CD4-positive, alpha-beta memory T cell (primary cell): ENCODE data around the gene IL20. TPM values are rescaled to one million over a fixed set of nuclear protein-coding genes. Genes with fewer than 3 reads are reported as not detected.

Source experiments
- CTCF ChIA-PET: fragments of 350-600 bp; sonication (Branson Sonifier 250); formaldehyde crosslinking; loops from one replicate; lab custom pipeline; 2021; ENCODE audit warnings: inconsistent platforms; ENCODE audit not compliant: partially characterized antibody; lab: Charles Lee
- POLR2A ChIA-PET: fragments of 350-600 bp; sonication (Branson Sonifier 250); formaldehyde crosslinking; loops from one replicate; lab custom pipeline; 2021; ENCODE audit not compliant: partially characterized antibody; lab: Charles Lee
- DNase-seq, 5 donors: peaks; one replicate each; pipeline versions ENCODE4 v3.0.0 to v3.0.0-alpha.2; 2020 to 2022; ENCODE audit warnings: mixed read lengths in 1 of 5
- H3K27ac ChIP-seq: one replicate; pipeline ENCODE4 v1.7.0; 2013; ENCODE audit warnings: low read depth, low read length
- H3K27me3 ChIP-seq: 2 replicates; pipeline ENCODE4 v1.7.0; 2013; ENCODE audit warnings: mild to moderate bottlenecking, low read length, moderate library complexity; ENCODE audit not compliant: insufficient read depth
- H3K36me3 ChIP-seq: 2 replicates; pipeline ENCODE4 v1.7.0; 2013; ENCODE audit warnings: mild to moderate bottlenecking, low read length, moderate library complexity; ENCODE audit not compliant: insufficient read depth
- H3K4me1 ChIP-seq: 2 replicates; pipeline ENCODE4 v1.7.0; 2013; ENCODE audit warnings: mild to moderate bottlenecking, low read length, moderate library complexity; ENCODE audit not compliant: insufficient read depth
- H3K4me3 ChIP-seq, 2 donors: one replicate each; pipeline ENCODE4 v1.7.0; 2013; ENCODE audit warnings: low read length in 2 of 2, mild to moderate bottlenecking in 1 of 2
- H3K9me3 ChIP-seq, 2 donors: one replicate each; pipeline ENCODE4 v1.7.0; 2013; ENCODE audit warnings: low read length in 2 of 2, control low read depth in 1 of 2; ENCODE audit not compliant: control insufficient read depth in 1 of 2
- H3K27ac Mint-ChIP-seq, 7 donors: one replicate each; pipeline ENCODE4 v1.8.0; 2020 to 2021; ENCODE audit warnings: mixed read lengths in 7 of 7, mild to moderate bottlenecking in 6 of 7, inconsistent platforms in 3 of 7, moderate library complexity in 3 of 7
- H3K27me3 Mint-ChIP-seq, 2 donors: one replicate each; pipeline ENCODE4 v1.8.0; 2020 to 2021; ENCODE audit warnings: mixed read lengths in 2 of 2
- H3K36me3 Mint-ChIP-seq, 2 donors: one replicate each; pipeline ENCODE4 v1.8.0; 2020 to 2021; ENCODE audit warnings: mixed read lengths in 2 of 2, inconsistent platforms in 1 of 2, mild to moderate bottlenecking in 1 of 2
- H3K4me1 Mint-ChIP-seq, 4 donors: one replicate each; pipeline ENCODE4 v1.8.0; 2020 to 2021; ENCODE audit warnings: mixed read lengths in 4 of 4, mild to moderate bottlenecking in 1 of 4
- H3K4me3 Mint-ChIP-seq, 8 donors: one replicate each; pipeline ENCODE4 v1.8.0; 2020 to 2021; ENCODE audit warnings: mixed read lengths in 8 of 8, mild to moderate bottlenecking in 7 of 8, moderate library complexity in 6 of 8, inconsistent platforms in 3 of 8
- H3K9me3 Mint-ChIP-seq, 8 donors: one replicate each; pipeline ENCODE4 v1.8.0; 2020 to 2021; ENCODE audit warnings: mixed read lengths in 8 of 8, mild to moderate bottlenecking in 5 of 8, inconsistent platforms in 3 of 8, moderate library complexity in 1 of 8
- intact Hi-C: fragments of 100-400 bp; cut with micrococcal nuclease; formaldehyde crosslinking; loops from one replicate; pipeline ENCODE4 v1.15.1; 2023
- polyA plus RNA-seq, 2 donors: library from polyadenylated mRNA; unstranded; fragments of 300-500 nt; fragmentation: Illumina TruSeq; gene quantifications; one replicate each; pipeline ENCODE4 v1.2.3, GENCODE V29; 2021
- total RNA-seq, 2 experiments: library from RNA; stranded (reverse); gene quantifications; one replicate each; pipeline ENCODE4 v1.2.3, GENCODE V29; 2021

Gene IL20
- total and polyA plus RNA-seq, 4 experiments from 2014 or later = not detected

DNA sequence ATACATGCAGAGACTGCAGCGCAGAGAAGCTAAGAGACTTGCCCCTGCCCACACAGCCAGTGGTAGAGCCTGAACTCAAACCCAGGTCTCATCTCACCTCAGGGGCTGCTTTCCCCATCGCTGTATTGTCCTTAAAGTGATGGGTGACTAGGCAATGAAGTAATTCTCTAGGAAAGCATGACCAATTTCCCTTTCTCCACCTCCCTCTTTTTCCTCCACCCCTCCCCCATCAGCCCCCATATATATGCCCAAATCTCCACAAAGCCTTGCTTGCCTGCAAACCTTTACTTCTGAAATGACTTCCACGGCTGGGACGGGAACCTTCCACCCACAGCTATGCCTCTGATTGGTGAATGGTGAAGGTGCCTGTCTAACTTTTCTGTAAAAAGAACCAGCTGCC lies 31.8 kb downstream of the IL20 start, which contains the start of gene IL24:
Gene IL24 (plus strand): TSS at position 269 of the 400 bp plus-strand sequence. CDS start 390 bp downstream, outside the sequence.
- peaks cover 2 to 27% (median 10%) of the 10 kb centered on the region in 4 donors for H3K4me1 Mint-ChIP-seq
- Histone ChIP-seq H3K4me3 (no peak within 1 kb of the TSS), H3K9me3 (no peaks in the 10 kb centered on the region), H3K36me3 (no peaks in the 10 kb centered on the region), H3K4me1 (no peaks in the 10 kb centered on the region), H3K27ac (no peak within 1 kb of the TSS), H3K27me3 (no peaks in the 10 kb centered on the region)
- H3K36me3 Mint-ChIP-seq = peaks cover 8 to 15% of the 10 kb centered on the region in 2 donors
- no peak within 1 kb of the TSS for H3K4me3 Mint-ChIP-seq
- intact Hi-C loops = no loop called here
- peaks cover 0 to 2% (median 0%) of the 10 kb centered on the region in 8 donors for H3K9me3 Mint-ChIP-seq
- H3K27me3 Mint-ChIP-seq = peaks cover 0 to 3% of the 10 kb centered on the region in 2 donors
- peak within 1 kb of the TSS in 3 of 7 donors; percentile 5 to 48 (median 19) for H3K27ac Mint-ChIP-seq
- POLR2A ChIA-PET = interaction anchor here (0.9 to 4.5 kb wide), 5 partner anchors 10 to 16 kb away, joined by 3 to 48 read pairs (median 4); no protein-coding TSS in a partner anchor
- CTCF ChIA-PET = interaction anchor here (0.6 to 3.2 kb wide), 3 partner anchors 15 to 37 kb away, joined by 3 to 21 read pairs (median 7); no protein-coding TSS in a partner anchor
- DNase-seq = no peak

DNA sequence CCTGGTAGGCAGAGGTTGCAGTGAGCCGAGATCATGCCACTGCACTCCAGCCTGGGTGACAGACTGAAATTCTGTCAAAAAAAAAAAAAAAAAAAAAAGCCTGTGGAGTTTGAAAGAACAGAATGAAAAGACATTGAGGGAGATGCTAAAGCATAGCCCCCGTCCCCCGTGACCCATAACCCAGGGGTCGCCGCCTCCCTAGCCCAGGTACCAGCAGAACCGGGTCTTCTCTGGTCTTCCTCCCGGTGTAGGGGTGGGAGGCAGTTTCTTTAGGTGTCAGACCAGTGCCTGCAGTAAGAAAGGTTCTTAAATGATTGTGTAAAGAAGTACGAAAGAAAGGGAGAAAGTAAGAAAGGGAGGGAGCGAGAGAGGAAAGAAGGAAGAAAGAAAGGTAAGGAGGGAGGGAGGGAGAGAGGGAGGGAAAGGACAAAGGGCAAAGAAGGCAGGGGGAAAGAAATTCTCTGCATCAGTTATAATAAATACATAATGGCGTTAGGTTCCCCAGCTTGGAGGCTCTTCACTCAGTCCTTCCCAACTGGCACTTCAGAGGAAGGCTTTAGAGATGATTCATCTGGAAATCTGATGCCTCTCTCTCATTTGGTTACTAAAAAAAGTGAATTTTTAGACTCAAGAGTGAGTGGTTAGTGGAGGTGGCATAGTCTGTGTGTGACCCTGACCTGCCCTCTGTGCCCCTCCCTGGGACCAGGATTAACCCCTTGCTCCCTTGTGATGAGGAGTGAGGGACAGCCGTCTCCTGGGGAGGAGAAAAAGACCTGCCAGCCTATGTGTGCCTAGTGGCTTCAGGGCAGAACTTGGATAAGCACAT lies 32.9 kb downstream of the IL20 start:
- intact Hi-C loops = no loop called here
- H3K36me3 Mint-ChIP-seq = peaks cover 17 to 26% of the 10 kb centered on the region in 2 donors
- Histone ChIP-seq H3K4me3 (no peak overlapping the region), H3K4me1 (no peaks in the 10 kb centered on the region), H3K36me3 (peaks cover 5% of the 10 kb centered on the region), H3K27ac (no peak overlapping the region), H3K9me3 (no peaks in the 10 kb centered on the region), H3K27me3 (no peaks in the 10 kb centered on the region)
- H3K9me3 Mint-ChIP-seq = peaks cover 0 to 5% (median 0%) of the 10 kb centered on the region in 8 donors
- DNase-seq = no peak
- ChIA-PET POLR2A (interaction anchor here (1.0 to 4.5 kb wide), 4 partner anchors 9 to 24 kb away, joined by 3 to 48 read pairs (median 4); partner anchors contain the start of gene FCMR), CTCF (interaction anchor here (2.0 kb wide), 1 partner anchor 35 kb away, joined by 7 read pairs; no protein-coding TSS in a partner anchor)
- H3K4me1 Mint-ChIP-seq = peaks cover 4 to 27% (median 12%) of the 10 kb centered on the region in 4 donors
- no peak overlapping the region for H3K4me3 Mint-ChIP-seq
- no peak overlapping the region for H3K27ac Mint-ChIP-seq
- H3K27me3 Mint-ChIP-seq = peaks cover 0 to 3% of the 10 kb centered on the region in 2 donors

DNA sequence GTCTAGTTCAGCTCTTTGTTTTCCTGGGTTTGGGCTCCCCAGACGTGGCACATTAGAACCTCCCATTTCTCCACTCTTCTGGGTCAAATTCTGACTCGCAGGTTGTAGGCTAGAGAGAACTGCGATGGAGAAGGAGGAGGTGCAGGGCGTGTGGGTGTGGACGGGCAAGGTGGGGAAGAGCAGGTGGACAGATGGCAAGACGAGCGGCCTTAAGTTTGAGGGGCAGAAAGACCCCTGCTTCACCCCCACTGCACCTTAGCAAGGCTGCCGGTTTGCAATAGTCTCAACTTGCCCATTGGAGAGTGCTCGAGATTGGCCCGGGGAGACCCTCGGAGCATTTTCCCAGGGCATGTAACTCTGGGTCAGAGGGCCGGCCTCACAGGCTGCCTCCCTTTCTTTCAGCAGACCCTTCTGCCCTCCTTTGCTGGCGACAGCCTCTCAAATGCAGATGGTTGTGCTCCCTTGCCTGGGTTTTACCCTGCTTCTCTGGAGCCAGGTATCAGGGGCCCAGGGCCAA lies 33.5 kb downstream of the IL20 start:
- ChIA-PET CTCF (interaction anchor here (1.2 to 5.2 kb wide), 3 partner anchors 9 to 35 kb away, joined by 4 to 30 read pairs (median 4); no protein-coding TSS in a partner anchor), POLR2A (interaction anchor here (1.0 to 11.6 kb wide), 12 partner anchors 10 to 165 kb away, joined by 3 to 211 read pairs (median 6); partner anchors contain the start of gene FCMR)
- H3K4me1 ChIP-seq = no peaks in the 10 kb centered on the region
- peaks cover 11% of the 10 kb centered on the region for H3K36me3 ChIP-seq
- Mint-ChIP-seq H3K36me3 (peaks cover 24 to 28% of the 10 kb centered on the region in 2 donors), H3K27me3 (peaks cover 0 to 3% of the 10 kb centered on the region in 2 donors), H3K4me3 (no peak overlapping the region), H3K9me3 (peaks cover 0 to 5% (median 0%) of the 10 kb centered on the region in 8 donors), H3K27ac (peak overlapping the region in 1 of 7 donors; percentile 73), H3K4me1 (peaks cover 7 to 33% (median 15%) of the 10 kb centered on the region in 4 donors)
- H3K9me3 ChIP-seq = no peaks in the 10 kb centered on the region
- intact Hi-C loops = no loop called here
- no peak overlapping the region for H3K27ac ChIP-seq
- no peaks in the 10 kb centered on the region for H3K27me3 ChIP-seq
- no peak overlapping the region for H3K4me3 ChIP-seq
- DNase-seq = no peak

DNA sequence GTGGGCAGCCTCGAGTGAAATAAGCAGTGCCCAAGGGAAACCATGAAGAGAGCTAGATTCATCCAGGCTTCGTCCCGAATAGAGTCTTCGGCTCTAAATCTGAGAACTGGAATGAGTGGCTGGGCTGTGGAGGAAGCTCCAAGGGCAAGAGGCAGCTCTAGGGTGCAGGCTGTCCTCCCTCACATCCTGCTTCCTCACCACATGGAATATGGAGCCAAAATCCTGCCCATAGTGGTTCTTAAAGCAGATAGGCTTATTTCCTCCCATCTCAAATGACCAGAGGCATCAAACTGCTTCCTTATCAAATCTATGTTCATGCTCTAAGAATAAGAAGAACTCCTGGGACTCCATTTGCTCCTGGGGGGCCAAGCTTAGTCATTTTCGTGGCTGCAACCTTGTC lies 34.3 kb downstream of the IL20 start:
- Mint-ChIP-seq H3K4me1 (peaks cover 11 to 41% (median 20%) of the 10 kb centered on the region in 4 donors), H3K36me3 (peaks cover 31 to 32% of the 10 kb centered on the region in 2 donors)
- H3K27ac ChIP-seq = no peak overlapping the region

DNA sequence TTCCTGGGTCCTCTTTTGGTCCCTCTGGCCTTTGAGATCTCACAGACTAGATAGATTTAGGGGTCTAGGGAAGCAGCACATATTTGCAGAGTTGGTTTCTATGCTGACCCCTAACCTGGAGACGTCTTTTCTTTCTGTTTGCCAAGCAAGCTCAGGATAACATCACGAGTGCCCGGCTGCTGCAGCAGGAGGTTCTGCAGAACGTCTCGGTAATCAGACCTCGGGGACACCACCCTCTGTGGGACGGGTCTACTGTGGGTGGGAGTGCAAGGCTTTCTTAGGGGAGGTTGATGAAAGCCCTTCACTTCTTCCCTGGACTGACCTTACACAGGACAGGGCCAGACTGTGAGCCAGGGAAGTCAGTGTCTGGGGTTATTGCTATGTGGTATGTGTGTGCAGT lies 34.7 kb downstream of the IL20 start:
- Histone ChIP-seq H3K27ac (no peak overlapping the region), H3K9me3 (no peaks in the 10 kb centered on the region), H3K4me3 (no peak overlapping the region), H3K4me1 (peaks cover 8% of the 10 kb centered on the region), H3K36me3 (peaks cover 23% of the 10 kb centered on the region), H3K27me3 (no peaks in the 10 kb centered on the region)
- Mint-ChIP-seq H3K36me3 (peaks cover 35 to 36% of the 10 kb centered on the region in 2 donors), H3K4me1 (peaks cover 16 to 45% (median 24%) of the 10 kb centered on the region in 4 donors), H3K27ac (peak overlapping the region in 5 of 7 donors; percentile 2 to 91 (median 35)), H3K27me3 (no peaks in the 10 kb centered on the region), H3K9me3 (peaks cover 0 to 5% (median 0%) of the 10 kb centered on the region in 8 donors), H3K4me3 (no peak overlapping the region)
- intact Hi-C loops = no loop called here
- CTCF ChIA-PET = interaction anchor here (0.8 to 5.2 kb wide), 8 partner anchors 9 to 165 kb away, joined by 3 to 30 read pairs (median 4); no protein-coding TSS in a partner anchor
- POLR2A ChIA-PET = interaction anchor here (0.7 to 11.6 kb wide), 18 partner anchors 9 to 166 kb away, joined by 3 to 211 read pairs (median 5); partner anchors contain the start of genes FCMR and IL20
- DNase-seq = no peak

More for the DNA sequence above, 34.3 kb downstream of the IL20 start:
- Mint-ChIP-seq H3K9me3 (peaks cover 0 to 5% (median 0%) of the 10 kb centered on the region in 8 donors), H3K4me3 (no peak overlapping the region), H3K27ac (peak overlapping the region in 1 of 7 donors; percentile 2), H3K27me3 (no peaks in the 10 kb centered on the region)
- CTCF ChIA-PET = interaction anchor here (0.8 to 5.2 kb wide), 7 partner anchors 10 to 164 kb away, joined by 3 to 30 read pairs (median 4); no protein-coding TSS in a partner anchor
- POLR2A ChIA-PET = interaction anchor here (0.7 to 11.6 kb wide), 16 partner anchors 9 to 165 kb away, joined by 3 to 211 read pairs (median 6); partner anchors contain the start of genes FCMR and IL20
- Histone ChIP-seq H3K9me3 (no peaks in the 10 kb centered on the region), H3K27me3 (no peaks in the 10 kb centered on the region), H3K36me3 (peaks cover 18% of the 10 kb centered on the region), H3K4me3 (no peak overlapping the region), H3K4me1 (peaks cover 4% of the 10 kb centered on the region)
- no peak for DNase-seq
- intact Hi-C loops = no loop called here

DNA sequence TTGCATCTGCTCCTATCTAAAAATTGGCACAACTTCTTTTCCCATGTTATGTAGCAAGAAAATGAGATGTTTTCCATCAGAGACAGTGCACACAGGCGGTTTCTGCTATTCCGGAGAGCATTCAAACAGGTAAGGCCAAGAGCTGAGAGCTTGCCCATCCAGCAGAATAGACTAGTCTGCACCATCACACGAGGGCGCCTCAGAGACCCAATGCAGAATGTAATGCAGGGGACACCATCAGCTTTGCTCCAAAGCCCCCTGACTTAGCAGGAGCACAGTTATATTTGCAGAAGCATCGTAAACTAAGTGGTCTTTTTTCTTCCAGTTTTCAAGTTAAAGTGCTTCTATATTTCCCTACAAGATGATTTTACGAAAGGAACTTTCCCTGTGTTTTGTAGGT lies 36.5 kb downstream of the IL20 start:
- peaks cover 0 to 3% (median 0%) of the 10 kb centered on the region in 8 donors for H3K9me3 Mint-ChIP-seq
- H3K27ac ChIP-seq = no peak overlapping the region
- H3K4me1 ChIP-seq = peaks cover 25% of the 10 kb centered on the region
- H3K4me3 Mint-ChIP-seq = no peak overlapping the region
- no peaks in the 10 kb centered on the region for H3K9me3 ChIP-seq
- ChIA-PET POLR2A (interaction anchor here (2.4 to 11.6 kb wide), 5 partner anchors 7 to 24 kb away, joined by 10 to 211 read pairs (median 37); partner anchors contain the start of gene FCMR), CTCF (interaction anchor here (1.8 to 5.2 kb wide), 2 partner anchors 10 to 32 kb away, joined by 6 to 30 read pairs; no protein-coding TSS in a partner anchor)
- H3K36me3 Mint-ChIP-seq = peaks cover 47 to 51% of the 10 kb centered on the region in 2 donors
- peaks cover 26% of the 10 kb centered on the region for H3K36me3 ChIP-seq
- peak overlapping the region in 2 of 7 donors; percentile 6 to 53 for H3K27ac Mint-ChIP-seq
- no peak overlapping the region for H3K4me3 ChIP-seq
- no peaks in the 10 kb centered on the region for H3K27me3 ChIP-seq
- H3K27me3 Mint-ChIP-seq = no peaks in the 10 kb centered on the region
- intact Hi-C loops = no loop called here
- H3K4me1 Mint-ChIP-seq = peaks cover 32 to 63% (median 41%) of the 10 kb centered on the region in 4 donors
- DNase-seq = no peak
